H9 (cell line): ENCODE data around the gene EPB41L1. TPM values are rescaled to one million over a fixed set of nuclear protein-coding genes. Genes with fewer than 3 reads are reported as not detected.

ENCODE experiments used
- DNase-seq: peaks from one replicate; pipeline ENCODE4 v3.0.0-alpha.2; 2017
- H2AFZ ChIP-seq: one replicate; pipeline ENCODE4 v1.6.1; 2013; ENCODE audit warnings: mild to moderate bottlenecking, low read length, control low read depth, moderate library complexity
- H2AK5ac ChIP-seq: 2 replicates; pipeline ENCODE4 v1.6.1; 2013; ENCODE audit warnings: low read length, control low read depth, mixed read lengths; ENCODE audit not compliant: insufficient read length
- H2BK120ac ChIP-seq: one replicate; pipeline ENCODE4 v1.6.1; 2013; ENCODE audit warnings: low read depth, mild to moderate bottlenecking, low read length, control low read depth, inconsistent platforms; ENCODE audit not compliant: poor library complexity, severe bottlenecking
- H2BK12ac ChIP-seq: 2 replicates; pipeline ENCODE4 v1.6.1; 2013; ENCODE audit warnings: low read length, control low read depth, mixed read lengths, low read depth; ENCODE audit not compliant: insufficient read length
- H2BK15ac ChIP-seq: 2 replicates; pipeline ENCODE4 v1.6.1; 2013; ENCODE audit warnings: low read depth, low read length, control low read depth
- H2BK20ac ChIP-seq: one replicate; pipeline ENCODE4 v1.6.1; 2013; ENCODE audit warnings: low read depth, mild to moderate bottlenecking, low read length, control low read depth, inconsistent platforms; ENCODE audit not compliant: poor library complexity, severe bottlenecking
- H2BK5ac ChIP-seq: 2 replicates; pipeline ENCODE4 v1.6.1; 2013; ENCODE audit warnings: low read length, control low read depth, mixed read lengths; ENCODE audit not compliant: insufficient read length
- H3K14ac ChIP-seq: 2 replicates; pipeline ENCODE4 v1.6.1; 2013; ENCODE audit warnings: low read length, control low read depth; ENCODE audit not compliant: insufficient read depth
- H3K18ac ChIP-seq: 2 replicates; pipeline ENCODE4 v1.6.1; 2013; ENCODE audit warnings: low read depth, mild to moderate bottlenecking, mixed read lengths, low read length, control low read depth; ENCODE audit not compliant: insufficient read length
- H3K23ac ChIP-seq: 2 replicates; pipeline ENCODE4 v1.6.1; 2013; ENCODE audit warnings: low read length, control low read depth, mixed read lengths, low read depth; ENCODE audit not compliant: insufficient read length
- H3K23me2 ChIP-seq: 2 replicates; pipeline ENCODE4 v1.6.1; 2013; ENCODE audit warnings: low read depth, mild to moderate bottlenecking, mixed read lengths, low read length, control low read depth; ENCODE audit not compliant: insufficient read length, poor library complexity, severe bottlenecking
- H3K27ac ChIP-seq: 2 replicates; pipeline ENCODE4 v1.5.1; 2013; ENCODE audit warnings: low read length, control low read depth, mixed read lengths, low read depth; ENCODE audit not compliant: insufficient read length
- H3K27me3 ChIP-seq: 2 replicates; pipeline ENCODE4 v1.6.1; 2013; ENCODE audit warnings: low read length, control low read depth, inconsistent platforms; ENCODE audit not compliant: insufficient read depth
- H3K4ac ChIP-seq: 2 replicates; pipeline ENCODE4 v1.6.1; 2013; ENCODE audit warnings: low read depth, mild to moderate bottlenecking, control low read depth, inconsistent platforms, low read length, moderate library complexity
- H3K4me1 ChIP-seq: 2 replicates; pipeline ENCODE4 v1.6.1; 2013; ENCODE audit warnings: low read length, control low read depth, inconsistent platforms; ENCODE audit not compliant: insufficient read depth
- H3K4me2 ChIP-seq: 2 replicates; pipeline ENCODE4 v1.6.1; 2013; ENCODE audit warnings: low read length, control low read depth, mixed read lengths; ENCODE audit not compliant: insufficient read length, insufficient read depth
- H3K56ac ChIP-seq: 2 replicates; pipeline ENCODE4 v1.6.1; 2013; ENCODE audit warnings: low read depth, mild to moderate bottlenecking, mixed read lengths, low read length, control low read depth; ENCODE audit not compliant: insufficient read length
- H3K79me1 ChIP-seq: 2 replicates; pipeline ENCODE4 v1.6.1; 2013; ENCODE audit warnings: low read depth, mild to moderate bottlenecking, moderate library complexity, low read length, control low read depth, inconsistent platforms; ENCODE audit not compliant: insufficient read depth, poor library complexity, severe bottlenecking
- H3K79me2 ChIP-seq: 2 replicates; pipeline ENCODE4 v1.6.1; 2013; ENCODE audit warnings: low read length, control low read depth, inconsistent platforms; ENCODE audit not compliant: insufficient read depth
- H3K9ac ChIP-seq: 2 replicates; pipeline ENCODE4 v1.6.1; 2013; ENCODE audit warnings: low read length, control low read depth, mixed read lengths; ENCODE audit not compliant: insufficient read length; ENCODE audit errors: extremely low read depth
- H3K9me3 ChIP-seq: one replicate; pipeline ENCODE4 v1.6.1; 2013; ENCODE audit warnings: low read depth, low read length, inconsistent platforms; ENCODE audit not compliant: control insufficient read depth
- H3T11ph ChIP-seq: one replicate; pipeline ENCODE4 v1.6.1; 2013; ENCODE audit warnings: mild to moderate bottlenecking, low read length, control low read depth, inconsistent platforms
- H4K20me1 ChIP-seq: one replicate; pipeline ENCODE4 v1.6.1; 2013; ENCODE audit not compliant: control insufficient read depth, insufficient read length, insufficient read depth
- H4K5ac ChIP-seq: 2 replicates; pipeline ENCODE4 v1.6.1; 2013; ENCODE audit warnings: low read depth, mild to moderate bottlenecking, mixed read lengths, low read length, control low read depth; ENCODE audit not compliant: insufficient read length
- H4K8ac ChIP-seq: replicated peaks from 2 replicates; pipeline ENCODE4 v1.6.1; 2013; ENCODE audit warnings: low read length, control low read depth, mixed read lengths, low read depth; ENCODE audit not compliant: insufficient read length
- H4K91ac ChIP-seq: 2 replicates; pipeline ENCODE4 v1.6.1; 2013; ENCODE audit warnings: low read depth, mild to moderate bottlenecking, moderate library complexity, mixed read lengths, low read length, control low read depth; ENCODE audit not compliant: insufficient read length
- H3K27ac Mint-ChIP-seq, 3 experiments: 2 replicates in 2 of 3; 3 replicates in 1 of 3; pipeline ENCODE4 v1.8.0; 2020 to 2021; ENCODE audit warnings: mixed read lengths in 3 of 3, mild to moderate bottlenecking in 1 of 3, moderate library complexity in 1 of 3
- H3K27me3 Mint-ChIP-seq: 2 replicates; pipeline ENCODE4 v1.8.0; 2021; ENCODE audit warnings: low read depth, mild to moderate bottlenecking, moderate library complexity, mixed read lengths
- H3K36me3 Mint-ChIP-seq, 3 experiments: 2 replicates in 2 of 3; 3 replicates in 1 of 3; pipeline ENCODE4 v1.8.0; 2020 to 2021; ENCODE audit warnings: low read depth in 3 of 3, mixed read lengths in 3 of 3; ENCODE audit not compliant: insufficient read depth in 1 of 3
- H3K4me1 Mint-ChIP-seq, 2 experiments: 2 replicates each; pipeline ENCODE4 v1.8.0; 2020; ENCODE audit warnings: mixed read lengths in 2 of 2
- H3K4me3 Mint-ChIP-seq, 2 experiments: 2 replicates in 1 of 2; 3 replicates in 1 of 2; pipeline ENCODE4 v1.8.0; 2020 to 2021; ENCODE audit warnings: mild to moderate bottlenecking in 2 of 2, mixed read lengths in 2 of 2, moderate library complexity in 1 of 2
- H3K9me3 Mint-ChIP-seq, 2 experiments: 2 replicates in 1 of 2; 3 replicates in 1 of 2; pipeline ENCODE4 v1.8.0; 2020; ENCODE audit warnings: mild to moderate bottlenecking in 2 of 2, mixed read lengths in 2 of 2, moderate library complexity in 1 of 2
- WGBS: extraction: QIAGEN DNeasy Blood & Tissue Kit; methylation state at CpG from one replicate; pipeline ENCODE4 v1.1.7; 2013; ENCODE audit warnings: missing lambda C conversion rate, low lambda C conversion rate, mixed read lengths; ENCODE audit not compliant: insufficient read length; ENCODE audit errors: extremely low coverage; 5-methylcytosine and 5-hydroxymethylcytosine counted together
- total RNA-seq: library from RNA; stranded (reverse); gene quantifications from 2 replicates; pipeline ENCODE4 v1.2.1, GENCODE V29; 2021
- TF ChIP-seq, protein P1 (sequence below): fragments of 200-600 bp; sonication (generic); conservative IDR thresholded peaks from 3 replicates; pipeline ENCODE4 v1.8.0; 2021; ENCODE audit warnings: antibody characterized with exemption, mild to moderate bottlenecking

Gene EPB41L1
- total RNA-seq, 1 experiment from 2014 or later, result 31.1 TPM

DNA sequence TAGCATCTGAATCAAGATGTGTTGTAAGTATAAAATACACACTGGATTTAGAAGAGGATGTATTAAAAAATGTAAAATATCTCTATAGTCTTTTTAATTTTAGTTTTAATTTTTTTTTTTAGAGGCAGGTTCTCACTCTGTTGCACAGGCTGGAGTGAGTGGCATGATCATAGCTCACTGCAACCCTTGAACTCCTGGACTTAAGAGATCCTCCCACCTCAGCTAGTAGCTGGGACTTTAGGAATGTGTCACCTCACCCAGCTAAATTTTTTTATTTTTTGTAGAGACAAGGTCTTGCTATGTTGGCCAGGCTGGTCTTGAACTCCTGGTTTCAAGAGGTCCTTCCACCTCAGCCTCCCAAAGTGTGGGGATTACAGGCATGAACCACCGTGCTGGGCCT is 46.7 kb upstream of the EPB41L1 start:
- no peak overlapping the region for H3K56ac ChIP-seq
- no peak overlapping the region for H3K4ac ChIP-seq
- H4K91ac ChIP-seq, result no peak overlapping the region
- Mint-ChIP-seq H3K36me3 (no peaks in the 10 kb centered on the region), H3K9me3 (no peaks in the 10 kb centered on the region), H3K4me1 (peaks cover 21 to 22% of the 10 kb centered on the region in 2 experiments), H3K27ac (no peak overlapping the region), H3K27me3 (peaks cover 39% of the 10 kb centered on the region), H3K4me3 (no peak overlapping the region)
- no peak overlapping the region for H2BK12ac ChIP-seq
- no peak overlapping the region for H3K27ac ChIP-seq
- no peak overlapping the region for H3K18ac ChIP-seq
- no peak overlapping the region for H3K4me2 ChIP-seq
- H3K23ac ChIP-seq, result no peak overlapping the region
- H3K79me2 ChIP-seq, result no peaks in the 10 kb centered on the region
- WGBS, result no CpG with 5 or more reads among the region's 1 CpG
- H3K14ac ChIP-seq, result no peak overlapping the region
- no peak overlapping the region for H2BK5ac ChIP-seq
- H4K5ac ChIP-seq, result no peak overlapping the region
- no peaks in the 10 kb centered on the region for H3K79me1 ChIP-seq
- TF ChIP-seq, protein P1, sequence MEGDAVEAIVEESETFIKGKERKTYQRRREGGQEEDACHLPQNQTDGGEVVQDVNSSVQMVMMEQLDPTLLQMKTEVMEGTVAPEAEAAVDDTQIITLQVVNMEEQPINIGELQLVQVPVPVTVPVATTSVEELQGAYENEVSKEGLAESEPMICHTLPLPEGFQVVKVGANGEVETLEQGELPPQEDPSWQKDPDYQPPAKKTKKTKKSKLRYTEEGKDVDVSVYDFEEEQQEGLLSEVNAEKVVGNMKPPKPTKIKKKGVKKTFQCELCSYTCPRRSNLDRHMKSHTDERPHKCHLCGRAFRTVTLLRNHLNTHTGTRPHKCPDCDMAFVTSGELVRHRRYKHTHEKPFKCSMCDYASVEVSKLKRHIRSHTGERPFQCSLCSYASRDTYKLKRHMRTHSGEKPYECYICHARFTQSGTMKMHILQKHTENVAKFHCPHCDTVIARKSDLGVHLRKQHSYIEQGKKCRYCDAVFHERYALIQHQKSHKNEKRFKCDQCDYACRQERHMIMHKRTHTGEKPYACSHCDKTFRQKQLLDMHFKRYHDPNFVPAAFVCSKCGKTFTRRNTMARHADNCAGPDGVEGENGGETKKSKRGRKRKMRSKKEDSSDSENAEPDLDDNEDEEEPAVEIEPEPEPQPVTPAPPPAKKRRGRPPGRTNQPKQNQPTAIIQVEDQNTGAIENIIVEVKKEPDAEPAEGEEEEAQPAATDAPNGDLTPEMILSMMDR, result no peak
- H3K9ac ChIP-seq, result no peak overlapping the region
- H3T11ph ChIP-seq, result no peak overlapping the region
- no peak overlapping the region for H2BK20ac ChIP-seq
- H4K20me1 ChIP-seq, result no peaks in the 10 kb centered on the region
- no peak for DNase-seq
- no peak overlapping the region for H2AK5ac ChIP-seq
- no peak overlapping the region for H2BK120ac ChIP-seq
- no peaks in the 10 kb centered on the region for H3K9me3 ChIP-seq
- H2AFZ ChIP-seq, result no peak overlapping the region
- H2BK15ac ChIP-seq, result no peak overlapping the region
- H3K27me3 ChIP-seq, result no peaks in the 10 kb centered on the region
- no peaks in the 10 kb centered on the region for H3K23me2 ChIP-seq
- H3K4me1 ChIP-seq, result no peaks in the 10 kb centered on the region; the same call in 1 of the 2 replicates
- no peak overlapping the region for H4K8ac ChIP-seq
